ENCODE data around the gene CD7.

The CD7 gene

GRCh38 chr17:82304826-82305726, 12.3 kb downstream of the CD7 start:
- TF ChIP-seq POLR2AphosphoS5 (IDR thresholded peaks at IDR 0.05; ENCODE audit: low read depth, low read length) (no peak), POU2F2 (IDR thresholded peaks at IDR 0.05; ENCODE audit: low read depth, low read length) (no peak), POLR2A (IDR thresholded peaks at IDR 0.05; ENCODE audit: low read depth, low read length) (no peak), TAF1 (IDR thresholded peaks at IDR 0.05; ENCODE audit: low read depth, low read length) (no peak), SPI1 (IDR thresholded peaks at IDR 0.05; ENCODE audit: low read depth, low read length) (no peak), PAX5 (IDR thresholded peaks at IDR 0.05; ENCODE audit: insufficient read depth, low read length, severe bottlenecking) (no peak)
- no peak for FAIRE-seq
- no peak for DNase-seq (ENCODE audit: insufficient read length, low spot score)

- FAIRE-seq = no peak
- TF ChIP-seq POU2F2 (IDR thresholded peaks at IDR 0.05; ENCODE audit: low read depth, low read length) (no peak), POLR2AphosphoS5 (IDR thresholded peaks at IDR 0.05; ENCODE audit: low read depth, low read length) (no peak), TAF1 (IDR thresholded peaks at IDR 0.05; ENCODE audit: low read depth, low read length) (no peak), PAX5 (IDR thresholded peaks at IDR 0.05; ENCODE audit: insufficient read depth, low read length, severe bottlenecking) (no peak), POLR2A (IDR thresholded peaks at IDR 0.05; ENCODE audit: low read depth, low read length) (no peak), SPI1 (IDR thresholded peaks at IDR 0.05; ENCODE audit: low read depth, low read length) (no peak)
- DNase-seq (ENCODE audit: insufficient read length, low spot score) = no peak
Observed at GRCh38 chr17:82303944-82304808, 13.2 kb downstream of the CD7 start.

GRCh38 chr17:82302991-82303943, 14.1 kb downstream of the CD7 start:
- no peak for TF ChIP-seq TAF1 (IDR thresholded peaks at IDR 0.05; ENCODE audit: low read depth, low read length)
- no peak for TF ChIP-seq POLR2AphosphoS5 (IDR thresholded peaks at IDR 0.05; ENCODE audit: low read depth, low read length)
- no peak for TF ChIP-seq POLR2A (IDR thresholded peaks at IDR 0.05; ENCODE audit: low read depth, low read length)
- TF ChIP-seq PAX5 (IDR thresholded peaks at IDR 0.05; ENCODE audit: insufficient read depth, low read length, severe bottlenecking) = no peak
- no peak for TF ChIP-seq POU2F2 (IDR thresholded peaks at IDR 0.05; ENCODE audit: low read depth, low read length)
- TF ChIP-seq SPI1 (IDR thresholded peaks at IDR 0.05; ENCODE audit: low read depth, low read length) = no peak
- no peak for FAIRE-seq
- no peak for DNase-seq (ENCODE audit: insufficient read length, low spot score)

GRCh38 chr17:82302568-82302963, 14.8 kb downstream of the CD7 start:
- FAIRE-seq = no peak
- TF ChIP-seq TAF1 (IDR thresholded peaks at IDR 0.05; ENCODE audit: low read depth, low read length) = no peak

GRCh38 chr17:82301916-82302567, 15.4 kb downstream of the CD7 start:
- no peak for FAIRE-seq
- TF ChIP-seq POLR2A (IDR thresholded peaks at IDR 0.05; ENCODE audit: low read depth, low read length) (no peak), SPI1 (IDR thresholded peaks at IDR 0.05; ENCODE audit: low read depth, low read length) (peak; percentile 73)
- peak; percentile 73 for DNase-seq (ENCODE audit: insufficient read length, low spot score)

More at GRCh38 chr17:82302568-82302963, 14.8 kb downstream of the CD7 start:
- no peak for DNase-seq (ENCODE audit: insufficient read length, low spot score)

- DNase-seq (ENCODE audit: insufficient read length, low spot score) (no peak), FAIRE-seq (no peak)
- TF ChIP-seq TAF1 (IDR thresholded peaks at IDR 0.05; ENCODE audit: low read depth, low read length) (no peak), POLR2AphosphoS5 (IDR thresholded peaks at IDR 0.05; ENCODE audit: low read depth, low read length) (no peak), PAX5 (IDR thresholded peaks at IDR 0.05; ENCODE audit: insufficient read depth, low read length, severe bottlenecking) (no peak)
Observed at GRCh38 chr17:82301300-82301915, 16.0 kb downstream of the CD7 start.

- DNase-seq (ENCODE audit: insufficient read length, low spot score) (no peak), FAIRE-seq (peak; percentile 33)
- TF ChIP-seq SPI1 (IDR thresholded peaks at IDR 0.05; ENCODE audit: low read depth, low read length) = no peak
- no peak for TF ChIP-seq TAF1 (IDR thresholded peaks at IDR 0.05; ENCODE audit: low read depth, low read length)
- TF ChIP-seq POLR2AphosphoS5 (IDR thresholded peaks at IDR 0.05; ENCODE audit: low read depth, low read length) = no peak
- no peak for TF ChIP-seq POLR2A (IDR thresholded peaks at IDR 0.05; ENCODE audit: low read depth, low read length)
- TF ChIP-seq POU2F2 (IDR thresholded peaks at IDR 0.05; ENCODE audit: low read depth, low read length) = no peak
- TF ChIP-seq PAX5 (IDR thresholded peaks at IDR 0.05; ENCODE audit: insufficient read depth, low read length, severe bottlenecking) = no peak
Observed at GRCh38 chr17:82300707-82301270, 16.6 kb downstream of the CD7 start.

- FAIRE-seq = no peak
- no peak for TF ChIP-seq POU2F2 (IDR thresholded peaks at IDR 0.05; ENCODE audit: low read depth, low read length)
- no peak for TF ChIP-seq POLR2A (IDR thresholded peaks at IDR 0.05; ENCODE audit: low read depth, low read length)
- no peak for TF ChIP-seq TAF1 (IDR thresholded peaks at IDR 0.05; ENCODE audit: low read depth, low read length)
- no peak for TF ChIP-seq POLR2AphosphoS5 (IDR thresholded peaks at IDR 0.05; ENCODE audit: low read depth, low read length)
- TF ChIP-seq SPI1 (IDR thresholded peaks at IDR 0.05; ENCODE audit: low read depth, low read length) = no peak
- TF ChIP-seq PAX5 (IDR thresholded peaks at IDR 0.05; ENCODE audit: insufficient read depth, low read length, severe bottlenecking) = no peak
- no peak for DNase-seq (ENCODE audit: insufficient read length, low spot score)
Observed at GRCh38 chr17:82300228-82300627, 17.2 kb downstream of the CD7 start.

Measured in GM12891 (cell line).